ENCODE data around the gene RGS21.

Gene RGS21

GRCh38 chr1:192379554-192379953, 62.8 kb downstream of the RGS21 start:
- DNase-seq (ENCODE audit: low read depth) = no peak

GRCh38 chr1:192382758-192383157, 66.0 kb downstream of the RGS21 start:
- no peak for DNase-seq (ENCODE audit: low read depth)

GRCh38 chr1:192386051-192386650, 69.4 kb downstream of the RGS21 start:
- DNase-seq (ENCODE audit: low read depth) = no peak

- no peak for DNase-seq (ENCODE audit: low read depth)
Measured at GRCh38 chr1:192395211-192395610, 78.4 kb downstream of the RGS21 start.

GRCh38 chr1:192395895-192396294, 79.1 kb downstream of the RGS21 start:
- DNase-seq (ENCODE audit: low read depth) = no peak

- no peak for DNase-seq (ENCODE audit: low read depth)
Measured at GRCh38 chr1:192399161-192399560, 82.4 kb downstream of the RGS21 start.

- DNase-seq (ENCODE audit: low read depth) = no peak
Measured at GRCh38 chr1:192401825-192402224, 85.0 kb downstream of the RGS21 start.

GRCh38 chr1:192402571-192402970, 85.8 kb downstream of the RGS21 start:
- no peak for DNase-seq (ENCODE audit: low read depth)

- DNase-seq (ENCODE audit: low read depth) = no peak
Measured at GRCh38 chr1:192407206-192407605, 90.4 kb downstream of the RGS21 start.

All from stimulated activated CD8-positive, alpha-beta memory T cell treated with anti-CD3 and anti-CD28 coated beads, Interleukin-12 subunit alpha, Interleukin-12 subunit beta, amount 100 ng/mL, for 4 hours (primary cell).